ENCODE data around the gene VEZF1. TPM values are rescaled to one million over a fixed set of nuclear protein-coding genes. Genes with fewer than 3 reads are reported as not detected.

Gene VEZF1
- total RNA-seq, 1 donor from 2014 or later = 50.9 TPM

- H3K4me3 ChIP-seq (ENCODE audit: insufficient read depth, low read depth, low read length) = no peak overlapping the region
- peaks cover 23% of the 10 kb centered on the region for H3K4me1 ChIP-seq (ENCODE audit: insufficient read depth, low read length)
- Mint-ChIP-seq H3K9me3 (ENCODE audit: unreplicated experiment) (no peaks in the 10 kb centered on the region), H3K4me1 (ENCODE audit: low read depth, unreplicated experiment) (peaks cover 22% of the 10 kb centered on the region), H3K27ac (ENCODE audit: unreplicated experiment) (no peak overlapping the region), H3K36me3 (ENCODE audit: low read depth, unreplicated experiment) (no peaks in the 10 kb centered on the region), H3K4me3 (ENCODE audit: unreplicated experiment) (no peak overlapping the region), H3K27me3 (ENCODE audit: low read depth, unreplicated experiment) (no peaks in the 10 kb centered on the region)
- H3K27ac ChIP-seq (ENCODE audit: low read depth, low read length) = no peak overlapping the region
- TF ChIP-seq CTCF (IDR thresholded peaks at IDR 0.05; ENCODE audit: insufficient read depth, low read depth, low read length) (no peak), EZH2 (IDR thresholded peaks at IDR 0.05; ENCODE audit: insufficient read depth, low read length) (no peak)
- peaks cover 57% of the 10 kb centered on the region for H3K79me2 ChIP-seq (ENCODE audit: insufficient read depth, low read length)
- no peaks in the 10 kb centered on the region for H3K36me3 ChIP-seq (ENCODE audit: insufficient read depth, low read length)
- no peaks in the 10 kb centered on the region for H3K9me3 ChIP-seq (ENCODE audit: insufficient read depth, low read depth, low read length)
- H2AFZ ChIP-seq (ENCODE audit: low read depth, low read length) = no peak overlapping the region
- DNase-seq (ENCODE audit: low read depth) = no peak
- H4K20me1 ChIP-seq (ENCODE audit: insufficient read depth, low read length) = peaks cover 53% of the 10 kb centered on the region
- no peaks in the 10 kb centered on the region for H3K27me3 ChIP-seq (ENCODE audit: insufficient read depth, low read length)
- FAIRE-seq = no peak
- no peak overlapping the region for H3K9ac ChIP-seq (ENCODE audit: low read length)
- H3K4me2 ChIP-seq (ENCODE audit: low read length) = no peak overlapping the region
These were observed 63.4 kb downstream of the VEZF1 start for GRCh38 chr17:57924677-57925076.

Other genes starting within 250 kb of the VEZF1 start
- not detected in 2 replicates for gene CCDC182, start 243.0 kb downstream of the VEZF1 start, total RNA-seq
- gene MRPS23, start 138.2 kb downstream of the VEZF1 start, total RNA-seq = 56.9 and 61.3 TPM in 2 replicates
- gene CUEDC1, start 32.8 kb downstream of the VEZF1 start, total RNA-seq = 37.4 and 43.7 TPM in 2 replicates
- 170 and 196 TPM in 2 replicates for gene SRSF1, start 19.0 kb upstream of the VEZF1 start, total RNA-seq
- 24.9 and 29.4 TPM in 2 replicates for gene DYNLL2, start 95.2 kb upstream of the VEZF1 start, total RNA-seq
- not detected in 2 replicates for gene OR4D1, start 160.1 kb upstream of the VEZF1 start, total RNA-seq
- gene OR4D2, start 178.7 kb upstream of the VEZF1 start, total RNA-seq = not detected in 2 replicates
- gene EPX, start 204.5 kb upstream of the VEZF1 start, total RNA-seq = not detected in 2 replicates
- 12.0 and 12.7 TPM in 2 replicates for gene MKS1, start 231.0 kb upstream of the VEZF1 start, total RNA-seq